BLaER1 treated with 17β-estradiol and CSF1 and Interleukin-3, amounts not matched to agents 10 nM and 100 nM (cell line): ENCODE data around the gene CSGALNACT2.

ENCODE experiments used
- H3K27ac ChIP-seq, 11 experiments: shearing (Covaris generic); formaldehyde crosslinking; 2 replicates each; pipeline ENCODE4 v1.8.1; 2022
- H3K27me3 ChIP-seq, 11 experiments: shearing (Covaris generic); formaldehyde crosslinking; 2 replicates each; pipeline ENCODE4 v1.8.1; 2022
- H3K36me3 ChIP-seq, 11 experiments: shearing (Covaris generic); formaldehyde crosslinking; 2 replicates each; pipeline ENCODE4 v1.8.1; 2022
- H3K4me1 ChIP-seq, 10 experiments: shearing (Covaris generic); formaldehyde crosslinking; 2 replicates each; pipeline ENCODE4 v1.8.1; 2022
- H3K4me2 ChIP-seq, 11 experiments: shearing (Covaris generic); formaldehyde crosslinking; 2 replicates each; pipeline ENCODE4 v1.8.1; 2022
- H3K4me3 ChIP-seq, 10 experiments: shearing (Covaris generic); formaldehyde crosslinking; 2 replicates each; pipeline ENCODE4 v1.8.1; 2022
- H3K9ac ChIP-seq, 11 experiments: shearing (Covaris generic); formaldehyde crosslinking; 2 replicates each; pipeline ENCODE4 v1.8.1; 2022
- H3K9me3 ChIP-seq, 11 experiments: shearing (Covaris generic); formaldehyde crosslinking; replicated peaks in 1 of 11; 2 replicates each; pipeline ENCODE4 v1.8.1; 2022
- H4K20me1 ChIP-seq, 11 experiments: shearing (Covaris generic); formaldehyde crosslinking; 2 replicates each; pipeline ENCODE4 v1.8.1; 2022
- Cebpa-rat ChIP-seq, 11 experiments: shearing (Covaris generic); IDR thresholded peaks; 2 replicates each; pipeline ENCODE4 v1.8.1; 2022

Gene CSGALNACT2

DNA sequence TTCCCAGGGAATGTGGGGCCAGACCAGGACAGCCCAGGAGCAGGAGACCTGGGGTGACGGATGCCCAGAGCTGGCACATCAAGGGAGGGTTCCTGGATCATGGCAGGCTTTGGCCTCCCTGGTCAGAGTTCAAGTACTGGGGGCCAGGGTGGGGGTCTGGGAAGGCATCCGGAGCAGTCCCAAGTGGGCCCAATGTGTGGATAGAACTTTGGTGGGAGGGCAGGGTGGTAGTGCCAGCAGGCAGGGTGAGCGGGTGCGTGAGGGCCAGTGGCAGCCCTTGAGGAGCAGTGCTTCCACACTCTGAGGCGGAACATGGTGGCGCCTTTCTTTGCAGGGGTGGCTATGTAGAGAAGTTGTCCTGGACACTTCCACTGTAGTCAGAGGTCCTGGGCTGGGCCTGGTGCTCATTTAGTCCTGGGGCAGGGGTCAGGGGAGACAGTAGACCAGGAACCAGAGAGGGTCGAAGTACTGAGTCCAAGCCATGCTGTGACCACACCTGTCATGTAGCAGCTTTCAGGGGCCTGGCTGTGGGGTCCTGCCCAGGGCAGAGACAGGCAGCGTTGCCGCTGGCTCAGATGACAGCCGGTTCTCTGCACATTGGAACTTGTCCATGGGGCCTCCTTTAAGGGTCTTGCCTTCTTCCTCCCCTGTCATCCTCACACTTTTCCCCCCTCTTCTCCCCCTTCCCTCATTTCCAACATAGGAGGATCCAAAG lies 22.2 kb upstream of the CSGALNACT2 start:
- Histone ChIP-seq H3K4me2 (0 out of 22 replicates have a peak overlapping the region, but pooled peaks of 1 of the 11 experiments have one; percentile 49), H4K20me1 (no peaks in the 10 kb centered on the region), H3K4me3 (no peak overlapping the region), H3K36me3 (no peaks in the 10 kb centered on the region), H3K9me3 (no peaks in the 10 kb centered on the region), H3K27ac (peak overlapping the region in 2 of 11 experiments; percentile 14 to 38; a peak in 4 of 22 replicates), H3K9ac (no peak overlapping the region), H3K27me3 (no peaks in the 10 kb centered on the region), H3K4me1 (peaks cover 50 to 76% (median 63%) of the 10 kb centered on the region in 10 experiments)
- TF ChIP-seq Cebpa-rat (IDR thresholded peaks at IDR 0.05), result no peak

DNA sequence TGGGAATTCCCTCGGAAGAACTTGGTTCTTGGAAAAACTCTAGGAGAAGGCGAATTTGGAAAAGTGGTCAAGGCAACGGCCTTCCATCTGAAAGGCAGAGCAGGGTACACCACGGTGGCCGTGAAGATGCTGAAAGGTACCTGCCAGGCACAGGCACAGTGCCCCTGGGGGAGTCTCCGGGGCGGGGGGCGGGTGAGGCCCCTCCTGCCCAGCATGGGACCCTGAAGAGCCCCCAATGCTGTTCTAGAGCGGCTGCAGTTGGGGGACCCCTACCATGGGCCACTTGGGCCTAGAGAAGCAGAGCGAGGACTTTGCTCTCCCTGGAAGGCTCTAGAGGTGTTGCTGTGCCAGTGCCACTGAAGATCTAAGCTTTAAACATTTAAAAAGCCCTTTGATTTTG lies 21.6 kb upstream of the CSGALNACT2 start:
- no peaks in the 10 kb centered on the region for H4K20me1 ChIP-seq
- no peaks in the 10 kb centered on the region for H3K36me3 ChIP-seq
- H3K4me2 ChIP-seq, result no peak overlapping the region
- no peaks in the 10 kb centered on the region for H3K27me3 ChIP-seq
- no peak for TF ChIP-seq Cebpa-rat (IDR thresholded peaks at IDR 0.05)
- no peak overlapping the region for H3K4me3 ChIP-seq
- 0 out of 22 replicates have a peak overlapping the region, but pooled peaks of 2 of the 11 experiments have one; percentile 18 to 40 for H3K27ac ChIP-seq
- H3K4me1 ChIP-seq, result peaks cover 50 to 76% (median 63%) of the 10 kb centered on the region in 10 experiments
- H3K9ac ChIP-seq, result no peak overlapping the region
- no peaks in the 10 kb centered on the region for H3K9me3 ChIP-seq

DNA sequence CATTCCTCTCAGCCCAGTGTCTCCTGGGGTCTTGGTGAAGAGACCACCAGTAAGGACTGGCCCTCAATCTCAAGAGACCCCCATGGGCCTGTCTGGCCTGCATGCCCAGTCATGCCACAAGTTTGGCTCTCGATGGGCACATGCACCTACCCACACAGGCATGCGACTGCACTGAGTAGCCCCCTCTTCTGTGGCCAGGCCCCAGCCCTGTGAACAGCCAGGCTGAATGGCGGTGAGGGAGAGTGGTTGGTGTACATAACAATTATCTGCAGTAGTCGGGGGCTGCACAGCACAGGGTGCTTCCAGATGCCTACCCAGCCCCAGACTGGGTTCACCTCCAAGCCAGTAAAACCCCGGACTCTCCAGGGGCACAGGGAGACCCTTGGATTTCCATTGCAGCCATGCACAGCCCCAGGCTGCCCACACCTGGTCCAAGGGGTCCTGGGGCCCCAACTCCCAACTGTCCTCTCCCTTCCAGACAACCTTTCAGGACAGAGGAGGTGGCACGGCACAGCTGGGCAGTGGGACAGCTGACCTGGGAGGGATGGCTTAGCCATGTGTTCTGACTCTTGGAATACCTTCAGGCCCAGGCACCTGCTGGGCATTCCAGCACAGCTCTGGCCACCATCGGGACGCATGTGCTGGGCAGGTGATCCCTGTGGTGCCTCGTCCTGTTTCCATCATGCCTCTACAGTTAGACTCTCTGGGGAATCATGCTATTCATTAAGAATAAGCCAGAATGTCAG lies 21.0 kb upstream of the CSGALNACT2 start:
- TF ChIP-seq Cebpa-rat (IDR thresholded peaks at IDR 0.05), result no peak
- no peak overlapping the region for H3K9ac ChIP-seq
- H3K9me3 ChIP-seq, result no peaks in the 10 kb centered on the region
- peaks cover 52 to 78% (median 65%) of the 10 kb centered on the region in 10 experiments for H3K4me1 ChIP-seq
- H4K20me1 ChIP-seq, result no peaks in the 10 kb centered on the region
- 0 out of 22 replicates have a peak overlapping the region, but pooled peaks of 1 of the 11 experiments have one; percentile 12 for H3K4me2 ChIP-seq
- no peak overlapping the region for H3K4me3 ChIP-seq
- H3K27ac ChIP-seq, result 0 out of 22 replicates have a peak overlapping the region, but pooled peaks of 2 of the 11 experiments have one; percentile 18 to 40
- H3K27me3 ChIP-seq, result no peaks in the 10 kb centered on the region
- no peaks in the 10 kb centered on the region for H3K36me3 ChIP-seq

DNA sequence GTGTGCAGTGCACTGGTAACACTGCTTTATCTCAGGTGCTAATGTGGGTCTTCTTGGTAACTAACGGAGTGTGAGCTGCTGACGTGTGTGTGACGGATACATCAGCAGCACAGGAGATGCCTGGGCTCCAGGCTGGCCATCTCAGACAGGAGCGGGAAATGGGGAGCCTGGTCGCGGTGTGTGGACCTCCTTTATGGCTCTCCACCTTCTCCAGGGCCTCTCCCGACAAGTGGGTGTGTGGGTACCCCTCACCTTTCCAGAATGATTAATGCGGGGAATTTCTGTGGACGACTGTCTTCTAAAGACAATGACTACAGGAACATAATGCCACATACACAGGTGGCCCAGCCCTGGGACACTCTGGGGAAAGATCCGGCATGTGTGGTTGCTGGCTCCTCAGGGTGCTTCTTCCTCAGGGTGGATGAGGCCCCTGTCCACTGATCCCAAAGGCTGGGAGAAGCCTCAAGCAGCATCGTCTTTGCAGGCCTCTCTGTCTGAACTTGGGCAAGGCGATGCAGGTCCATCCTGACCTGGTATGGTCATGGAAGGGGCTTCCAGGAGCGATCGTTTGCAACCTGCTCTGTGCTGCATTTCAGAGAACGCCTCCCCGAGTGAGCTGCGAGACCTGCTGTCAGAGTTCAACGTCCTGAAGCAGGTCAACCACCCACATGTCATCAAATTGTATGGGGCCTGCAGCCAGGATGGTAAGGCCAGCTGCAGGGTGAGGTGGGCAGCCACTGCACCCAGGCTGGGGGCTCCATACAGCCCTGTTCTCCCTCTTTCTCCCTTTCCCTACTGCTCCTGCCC lies 20.3 kb upstream of the CSGALNACT2 start:
- Histone ChIP-seq H3K27me3 (no peaks in the 10 kb centered on the region), H4K20me1 (no peaks in the 10 kb centered on the region), H3K27ac (peak overlapping the region in 4 of 11 experiments; percentile 3 to 84 (median 24); a peak in 3 of 22 replicates), H3K9ac (no peak overlapping the region), H3K4me1 (peaks cover 60 to 85% (median 72%) of the 10 kb centered on the region in 10 experiments), H3K4me2 (peak overlapping the region in 9 of 11 experiments; percentile 9 to 99 (median 88); a peak in 8 of 22 replicates), H3K4me3 (no peak overlapping the region), H3K9me3 (no peaks in the 10 kb centered on the region), H3K36me3 (no peaks in the 10 kb centered on the region)
- no peak for TF ChIP-seq Cebpa-rat (IDR thresholded peaks at IDR 0.05)

DNA sequence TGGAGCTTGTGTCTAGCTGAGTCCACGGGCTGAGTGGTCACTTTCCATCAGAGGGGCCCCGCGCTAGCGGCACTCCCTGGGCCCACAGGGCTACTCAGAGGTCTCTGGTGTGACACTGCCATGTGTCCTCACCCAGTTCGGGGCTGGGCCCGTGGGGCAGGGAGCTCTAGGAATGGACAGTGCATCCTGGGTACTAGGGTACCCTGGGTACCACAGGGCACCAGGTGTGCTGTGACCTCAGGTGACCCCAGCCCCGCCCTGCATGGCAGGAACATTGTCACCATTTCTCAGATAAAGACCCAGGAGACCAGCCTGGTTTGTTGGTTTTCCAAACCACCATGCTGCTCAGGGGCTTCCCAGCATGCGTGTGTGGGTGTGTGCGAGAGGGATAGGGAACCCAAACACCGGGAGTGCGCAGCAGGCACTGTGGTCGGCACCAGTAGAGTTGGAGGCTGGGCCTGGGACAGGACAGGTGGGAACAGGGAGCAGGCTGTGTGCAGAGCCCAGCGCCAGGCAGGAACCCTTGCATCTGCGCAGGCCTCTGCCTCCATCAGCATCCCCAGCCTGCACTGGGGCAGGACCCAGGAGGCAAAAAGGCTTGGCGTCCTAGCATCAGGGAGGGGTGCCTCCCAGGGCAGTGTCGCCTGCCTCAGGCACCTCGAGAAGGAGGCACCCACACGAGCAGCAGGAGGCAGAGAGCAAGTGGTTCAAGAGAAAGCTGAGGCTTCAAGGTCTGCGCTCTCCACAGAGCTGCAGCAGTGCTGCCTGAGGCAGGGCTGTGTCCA lies 19.4 kb upstream of the CSGALNACT2 start:
- Histone ChIP-seq H3K9me3 (no peaks in the 10 kb centered on the region), H3K27ac (peak overlapping the region in 8 of 11 experiments; percentile 40 to 90 (median 83); a peak in 13 of 22 replicates), H3K4me3 (no peak overlapping the region), H3K36me3 (no peaks in the 10 kb centered on the region), H3K27me3 (no peaks in the 10 kb centered on the region), H3K4me2 (peak overlapping the region; percentile 14 to 99 (median 97); a peak in 18 of 22 replicates), H3K4me1 (peaks cover 61 to 85% (median 73%) of the 10 kb centered on the region in 10 experiments), H3K9ac (peak overlapping the region in 2 of 11 experiments; percentile 42 to 75; a peak in 3 of 22 replicates), H4K20me1 (no peaks in the 10 kb centered on the region)
- TF ChIP-seq Cebpa-rat (IDR thresholded peaks at IDR 0.05), result no peak

DNA sequence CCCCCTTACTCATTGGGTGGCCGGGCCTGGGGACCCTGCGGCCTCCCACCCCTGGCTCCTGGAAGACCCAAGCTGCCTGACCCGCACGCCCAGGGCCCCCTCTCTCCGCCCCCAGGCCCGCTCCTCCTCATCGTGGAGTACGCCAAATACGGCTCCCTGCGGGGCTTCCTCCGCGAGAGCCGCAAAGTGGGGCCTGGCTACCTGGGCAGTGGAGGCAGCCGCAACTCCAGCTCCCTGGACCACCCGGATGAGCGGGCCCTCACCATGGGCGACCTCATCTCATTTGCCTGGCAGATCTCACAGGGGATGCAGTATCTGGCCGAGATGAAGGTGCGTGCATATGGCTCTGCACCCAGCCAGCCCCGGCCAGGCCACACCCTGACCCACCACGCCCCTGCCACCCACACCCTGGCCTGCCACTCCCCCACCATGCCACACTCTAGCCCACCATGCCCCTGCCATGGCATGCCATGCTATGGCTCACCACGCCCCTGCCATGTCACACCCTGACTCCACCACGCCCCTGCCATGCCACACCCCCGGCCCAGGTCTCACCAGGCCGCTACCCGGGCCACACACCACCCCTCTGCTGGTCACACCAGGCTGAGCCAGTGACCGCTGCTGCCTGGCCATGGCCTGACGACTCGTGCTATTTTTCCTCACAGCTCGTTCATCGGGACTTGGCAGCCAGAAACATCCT lies 18.7 kb upstream of the CSGALNACT2 start:
- H4K20me1 ChIP-seq, result no peaks in the 10 kb centered on the region
- no peaks in the 10 kb centered on the region for H3K36me3 ChIP-seq
- H3K4me2 ChIP-seq, result peak overlapping the region; percentile 86 to 99 (median 97)
- H3K27me3 ChIP-seq, result no peaks in the 10 kb centered on the region
- peak overlapping the region; percentile 62 to 90 (median 80); a peak in 19 of 22 replicates for H3K27ac ChIP-seq
- no peak for TF ChIP-seq Cebpa-rat (IDR thresholded peaks at IDR 0.05)
- H3K9me3 ChIP-seq, result no peaks in the 10 kb centered on the region
- H3K4me1 ChIP-seq, result peaks cover 67 to 85% (median 74%) of the 10 kb centered on the region in 10 experiments
- H3K4me3 ChIP-seq, result no peak overlapping the region
- peak overlapping the region in 10 of 11 experiments; percentile 42 to 75 (median 70); a peak in 10 of 22 replicates for H3K9ac ChIP-seq

DNA sequence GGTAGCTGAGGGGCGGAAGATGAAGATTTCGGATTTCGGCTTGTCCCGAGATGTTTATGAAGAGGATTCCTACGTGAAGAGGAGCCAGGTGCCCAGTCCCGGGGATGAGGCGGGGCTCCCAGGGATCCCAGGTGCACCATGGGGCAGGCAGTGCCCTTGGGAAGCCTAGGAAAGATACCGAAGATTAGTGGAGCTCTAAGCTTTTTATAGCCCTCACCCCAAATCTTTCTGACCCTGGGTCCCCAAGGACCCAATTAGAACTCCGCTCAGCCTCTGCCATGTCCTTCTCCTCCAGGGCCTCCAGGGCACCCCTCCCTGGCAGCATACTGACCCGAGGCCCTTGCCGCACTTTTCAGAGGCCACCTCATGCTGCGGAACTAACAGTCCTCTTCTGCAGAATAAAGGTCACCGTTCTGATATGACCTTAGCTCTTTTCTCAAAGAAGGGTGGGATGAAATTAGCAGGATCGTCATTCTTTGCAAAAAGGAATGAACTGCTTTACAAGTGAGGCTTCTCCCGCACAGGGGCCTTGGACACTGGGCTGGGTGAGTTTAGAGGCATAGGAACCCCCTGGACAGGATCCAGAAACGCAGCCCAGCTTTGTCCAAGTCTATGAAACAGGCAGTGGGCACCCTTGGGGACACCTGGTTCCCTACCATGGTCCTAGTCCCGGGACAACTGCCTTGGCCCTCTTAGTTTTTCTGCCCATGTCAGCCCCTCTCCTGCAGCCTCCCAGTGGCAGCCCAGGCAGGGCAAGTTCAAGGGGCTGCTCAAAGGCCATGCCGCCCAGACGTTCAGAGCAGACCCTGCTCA lies 17.9 kb upstream of the CSGALNACT2 start:
- Histone ChIP-seq H3K9me3 (no peaks in the 10 kb centered on the region), H3K4me2 (peak overlapping the region; percentile 86 to 99 (median 97)), H3K36me3 (no peaks in the 10 kb centered on the region), H3K4me3 (peak overlapping the region in 3 of 10 experiments; percentile 27 to 41 (median 31); a peak in 3 of 20 replicates), H3K4me1 (peaks cover 69 to 85% (median 74%) of the 10 kb centered on the region in 10 experiments), H3K9ac (peak overlapping the region; percentile 65 to 75 (median 69); a peak in 20 of 22 replicates), H3K27ac (peak overlapping the region; percentile 62 to 90 (median 80)), H4K20me1 (no peaks in the 10 kb centered on the region), H3K27me3 (no peaks in the 10 kb centered on the region)
- no peak for TF ChIP-seq Cebpa-rat (IDR thresholded peaks at IDR 0.05)
